HG02678 (cell line): ENCODE data around the gene OR51I2.

Experiments
- ATAC-seq: cut with Tn5 transposase; IDR thresholded peaks from one replicate; pipeline ENCODE4 v1.9.1; 2021; ENCODE audit warnings: mild to moderate bottlenecking, moderate library complexity; ENCODE audit not compliant: unreplicated experiment

OR51I2 gene

GRCh38 chr11:5449023-5449422, at the start of gene OR51I2:
Gene OR51I2, plus strand, starts transcription at chr11:5449323. Its CDS starts 4,166 bp downstream, at chr11:5453489.
- no peak for ATAC-seq

- ATAC-seq, result no peak
Observed at GRCh38 chr11:5405173-5405572, 44.0 kb upstream of the OR51I2 start.

GRCh38 chr11:5420993-5421392, 28.1 kb upstream of the OR51I2 start:
- ATAC-seq, result no peak

- ATAC-seq, result no peak
Observed at GRCh38 chr11:5421811-5422210, 27.3 kb upstream of the OR51I2 start, which contains the start of gene OR51Q1. Gene OR51Q1, plus strand, starts transcription at chr11:5422111. Its CDS starts 90 bp downstream, at chr11:5422201.

- no peak for ATAC-seq
Observed at GRCh38 chr11:5423131-5423530, 26.0 kb upstream of the OR51I2 start.

- no peak for ATAC-seq
Observed at GRCh38 chr11:5441414-5441813, 7.7 kb upstream of the OR51I2 start, which contains the start of gene OR51I1. Gene OR51I1, minus strand, starts transcription at chr11:5441514. Its CDS starts 0 bp downstream, at chr11:5441514.

GRCh38 chr11:5443835-5444393, 5.2 kb upstream of the OR51I2 start:
- no peak for ATAC-seq

- ATAC-seq, result no peak
Observed at GRCh38 chr11:5449432-5449831, 309 bp downstream of the OR51I2 start.

GRCh38 chr11:5460983-5461621, 12.0 kb downstream of the OR51I2 start:
- no peak for ATAC-seq

- ATAC-seq, result no peak
Observed at GRCh38 chr11:5467527-5467926, 18.4 kb downstream of the OR51I2 start.

GRCh38 chr11:5473921-5474320, 24.8 kb downstream of the OR51I2 start:
- no peak for ATAC-seq

GRCh38 chr11:5476186-5476819, 27.2 kb downstream of the OR51I2 start:
- peak; percentile 76 for ATAC-seq

- no peak for ATAC-seq
Observed at GRCh38 chr11:5486003-5486402, 36.9 kb downstream of the OR51I2 start.

- no peak for ATAC-seq
Observed at GRCh38 chr11:5486421-5486820, 37.3 kb downstream of the OR51I2 start.

- ATAC-seq, result no peak
Observed at GRCh38 chr11:5488385-5488784, 39.3 kb downstream of the OR51I2 start, which contains the start of gene OR52D1. Gene OR52D1, plus strand, starts transcription at chr11:5488685. Its CDS starts 22 bp downstream, at chr11:5488707.

- ATAC-seq, result no peak
Observed at GRCh38 chr11:5488798-5489399, 39.8 kb downstream of the OR51I2 start.

GRCh38 chr11:5489576-5490357, 40.6 kb downstream of the OR51I2 start:
- no peak for ATAC-seq

GRCh38 chr11:5499671-5500070, 50.5 kb downstream of the OR51I2 start:
- no peak for ATAC-seq

GRCh38 chr11:5500393-5500801, 51.3 kb downstream of the OR51I2 start:
- no peak for ATAC-seq

GRCh38 chr11:5504403-5504921, 55.3 kb downstream of the OR51I2 start:
- no peak for ATAC-seq
